Keratinocyte (primary cell): Measurements from ENCODE around the gene SRGAP3.

ENCODE experiments used
- EZH2 ChIP-seq: IDR thresholded peaks from one replicate; pipeline ENCODE4 v1.6.1; 2012; ENCODE audit warnings: inconsistent platforms, mild to moderate bottlenecking, low read length, moderate library complexity
- TF ChIP-seq, protein P1 (sequence below), 3 experiments: IDR thresholded peaks in 1 of 3; conservative IDR thresholded peaks in 1 of 3; optimal IDR thresholded peaks in 1 of 3; 2 replicates in 2 of 3; 3 replicates in 1 of 3; pipeline versions ENCODE3 to v1.5.1; 2011; ENCODE audit warnings: low read length in 3 of 3, mild to moderate bottlenecking in 3 of 3, moderate library complexity in 2 of 3, control low read depth in 1 of 3, inconsistent platforms in 1 of 3; ENCODE audit not compliant: insufficient read depth in 2 of 3; ENCODE audit errors: extremely low read depth in 1 of 3

DNA sequence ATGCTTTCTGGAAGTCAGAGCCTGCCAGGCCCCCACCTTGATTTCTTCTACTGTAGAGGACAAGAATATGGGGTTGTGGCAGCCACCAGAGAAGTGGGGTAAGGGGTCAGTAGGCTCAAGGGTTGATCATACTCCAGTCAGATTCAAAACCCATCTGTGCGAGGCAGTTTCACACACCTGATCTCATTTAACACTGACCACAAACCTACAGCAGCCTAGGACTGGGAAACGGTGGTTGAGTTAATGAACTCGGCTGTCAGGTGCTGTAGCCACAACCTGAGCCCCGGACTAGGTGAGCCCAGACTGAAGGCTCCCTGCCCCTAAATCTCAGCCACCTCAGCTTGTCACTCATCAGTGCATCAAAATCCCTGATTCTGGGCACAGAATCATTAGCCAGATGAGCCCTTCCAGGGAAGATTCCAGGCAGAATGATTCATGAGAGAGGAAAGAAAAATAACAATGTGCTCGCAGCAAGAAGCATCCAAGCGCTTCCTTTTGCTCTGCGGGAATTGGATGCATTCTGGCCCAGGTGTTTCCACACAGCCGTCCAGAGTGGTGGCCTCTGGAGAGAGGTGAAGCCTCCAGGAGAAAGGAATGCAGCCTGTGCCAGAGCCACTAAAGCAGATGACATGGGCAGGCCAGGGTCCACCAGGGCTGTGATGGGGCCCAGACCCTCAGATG is 102.1 kb downstream of the SRGAP3 start:
- TF ChIP-seq, protein P1, sequence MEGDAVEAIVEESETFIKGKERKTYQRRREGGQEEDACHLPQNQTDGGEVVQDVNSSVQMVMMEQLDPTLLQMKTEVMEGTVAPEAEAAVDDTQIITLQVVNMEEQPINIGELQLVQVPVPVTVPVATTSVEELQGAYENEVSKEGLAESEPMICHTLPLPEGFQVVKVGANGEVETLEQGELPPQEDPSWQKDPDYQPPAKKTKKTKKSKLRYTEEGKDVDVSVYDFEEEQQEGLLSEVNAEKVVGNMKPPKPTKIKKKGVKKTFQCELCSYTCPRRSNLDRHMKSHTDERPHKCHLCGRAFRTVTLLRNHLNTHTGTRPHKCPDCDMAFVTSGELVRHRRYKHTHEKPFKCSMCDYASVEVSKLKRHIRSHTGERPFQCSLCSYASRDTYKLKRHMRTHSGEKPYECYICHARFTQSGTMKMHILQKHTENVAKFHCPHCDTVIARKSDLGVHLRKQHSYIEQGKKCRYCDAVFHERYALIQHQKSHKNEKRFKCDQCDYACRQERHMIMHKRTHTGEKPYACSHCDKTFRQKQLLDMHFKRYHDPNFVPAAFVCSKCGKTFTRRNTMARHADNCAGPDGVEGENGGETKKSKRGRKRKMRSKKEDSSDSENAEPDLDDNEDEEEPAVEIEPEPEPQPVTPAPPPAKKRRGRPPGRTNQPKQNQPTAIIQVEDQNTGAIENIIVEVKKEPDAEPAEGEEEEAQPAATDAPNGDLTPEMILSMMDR (optimal IDR thresholded peaks at IDR 0.05 in 1 of 3, IDR thresholded peaks at IDR 0.05 in 1 of 3, conservative IDR thresholded peaks at IDR 0.05 in 1 of 3; ENCODE audit: extremely low read depth in 1 of 3, insufficient read depth in 2 of 3, low read length in 3 of 3) = no peak
- TF ChIP-seq EZH2 = no peak
